GM19328 (cell line): ENCODE data around the gene PPP1R12A.

ENCODE experiments used
- ATAC-seq: cut with Tn5 transposase; IDR thresholded peaks from one replicate; pipeline ENCODE4 v1.9.1; 2021; ENCODE audit warnings: mild to moderate bottlenecking, moderate library complexity; ENCODE audit not compliant: unreplicated experiment

The PPP1R12A gene

GRCh38 chr12:79936670-79937069 is 1.8 kb upstream of the PPP1R12A start:
- ATAC-seq, result no peak

- ATAC-seq, result peak; percentile 20
These were observed 888 bp upstream of the PPP1R12A start for GRCh38 chr12:79935624-79936345.

- ATAC-seq, result peak; percentile 6
These were observed 446 bp downstream of the PPP1R12A start for GRCh38 chr12:79934281-79935020.

GRCh38 chr12:79933532-79934264 is 1.2 kb downstream of the PPP1R12A start:
- no peak for ATAC-seq

GRCh38 chr12:79933043-79933442 is 1.9 kb downstream of the PPP1R12A start:
- no peak for ATAC-seq

- no peak for ATAC-seq
These were observed 2.5 kb downstream of the PPP1R12A start for GRCh38 chr12:79932357-79932756.

- ATAC-seq, result no peak
These were observed 5.8 kb downstream of the PPP1R12A start for GRCh38 chr12:79929065-79929464.

GRCh38 chr12:79927772-79928474 is 7.0 kb downstream of the PPP1R12A start:
- ATAC-seq, result peak; percentile 93

GRCh38 chr12:79926951-79927350 is 7.9 kb downstream of the PPP1R12A start:
- no peak for ATAC-seq

- no peak for ATAC-seq
These were observed 9.4 kb downstream of the PPP1R12A start for GRCh38 chr12:79925492-79925891.

GRCh38 chr12:79921786-79922185 is 13.1 kb downstream of the PPP1R12A start:
- no peak for ATAC-seq

- ATAC-seq, result no peak
These were observed 14.3 kb downstream of the PPP1R12A start for GRCh38 chr12:79920421-79921238.

- ATAC-seq, result no peak
These were observed 15.1 kb downstream of the PPP1R12A start for GRCh38 chr12:79919762-79920161.

- no peak for ATAC-seq
These were observed 18.1 kb downstream of the PPP1R12A start for GRCh38 chr12:79916826-79917225.

- no peak for ATAC-seq
These were observed 22.8 kb downstream of the PPP1R12A start for GRCh38 chr12:79911889-79912656.

GRCh38 chr12:79908366-79908765 is 26.5 kb downstream of the PPP1R12A start:
- no peak for ATAC-seq

- no peak for ATAC-seq
These were observed 33.4 kb downstream of the PPP1R12A start for GRCh38 chr12:79901506-79901905.

GRCh38 chr12:79900951-79901350 is 33.9 kb downstream of the PPP1R12A start:
- ATAC-seq, result no peak

GRCh38 chr12:79900199-79900598 is 34.7 kb downstream of the PPP1R12A start:
- no peak for ATAC-seq
